HG03342 (cell line): ENCODE measurements around the gene JPT1.
"Not testable (repeated sequence)": the region's sequence is repeated elsewhere in the genome, so short reads cannot be mapped to it uniquely, and the experiment has no call there.

Source experiments
- ATAC-seq: cut with Tn5 transposase; IDR thresholded peaks from one replicate; pipeline ENCODE4 v1.9.1; 2021; ENCODE audit warnings: mild to moderate bottlenecking, moderate library complexity; ENCODE audit not compliant: unreplicated experiment

The JPT1 gene

GRCh38 chr17:75158480-75158879, 4.2 kb upstream of the JPT1 start:
- not testable (repeated sequence) for ATAC-seq

- no peak for ATAC-seq
Observed at GRCh38 chr17:75155191-75155601, 884 bp upstream of the JPT1 start.

- peak; percentile 10 for ATAC-seq
Observed at GRCh38 chr17:75153780-75154194, 525 bp downstream of the JPT1 start.

- no peak for ATAC-seq
Observed at GRCh38 chr17:75152922-75153779, 1.2 kb downstream of the JPT1 start.

- ATAC-seq: no peak
Observed at GRCh38 chr17:75152523-75152921, 1.8 kb downstream of the JPT1 start.

GRCh38 chr17:75151930-75152329, 2.4 kb downstream of the JPT1 start:
- ATAC-seq: no peak

GRCh38 chr17:75147878-75148546, 6.3 kb downstream of the JPT1 start:
- no peak for ATAC-seq

GRCh38 chr17:75146592-75146991, 7.7 kb downstream of the JPT1 start:
- no peak for ATAC-seq

- no peak for ATAC-seq
Observed at GRCh38 chr17:75144816-75145512, 9.3 kb downstream of the JPT1 start.

GRCh38 chr17:75142236-75142971, 11.9 kb downstream of the JPT1 start:
- ATAC-seq: no peak

GRCh38 chr17:75138519-75138918, 15.8 kb downstream of the JPT1 start:
- no peak for ATAC-seq

GRCh38 chr17:75137762-75138161, 16.6 kb downstream of the JPT1 start:
- not testable (repeated sequence) for ATAC-seq

GRCh38 chr17:75135946-75136345, 18.4 kb downstream of the JPT1 start:
- ATAC-seq: no peak

- no peak for ATAC-seq
Observed at GRCh38 chr17:75135452-75135851, 18.9 kb downstream of the JPT1 start.

- not testable (repeated sequence) for ATAC-seq
Observed at GRCh38 chr17:75133607-75134347, 20.5 kb downstream of the JPT1 start.

GRCh38 chr17:75133001-75133400, 21.3 kb downstream of the JPT1 start:
- ATAC-seq: no peak

- ATAC-seq: not testable (repeated sequence)
Observed at GRCh38 chr17:75132018-75133000, 22.0 kb downstream of the JPT1 start.

- peak; percentile 85 for ATAC-seq
Observed at GRCh38 chr17:75131278-75132017, 22.9 kb downstream of the JPT1 start, which contains the start of gene NT5C. TSS of gene NT5C (minus strand) at chr17:75131742. CDS start at chr17:75131707, 35 bp downstream.
